A549 (cell line): ENCODE data around the gene GRK2. TPM values are rescaled to one million over a fixed set of nuclear protein-coding genes. Genes with fewer than 3 reads are reported as not detected.
A peak's percentile ranks its signal among the peaks of the same experiment; 100 is the strongest.

ENCODE experiments used
- ATAC-seq, 2 experiments: fragments of 200-7000 bp in 1 of 2; fragments of >200 bp in 1 of 2; cut with Nextera tagmentation in 1 of 2; cut with Tn5 transposase in 1 of 2; 3 replicates each; pipeline versions ENCODE4 v1.8.0 to v1.9.1; 2018 to 2020; ENCODE audit warnings: mild to moderate bottlenecking in 1 of 2, moderate library complexity in 1 of 2
- CTCF ChIA-PET: fragments of 300-600 bp; sonication (Branson Sonifier 250); formaldehyde crosslinking; extraction: SDS; loops from one replicate; lab custom pipeline; 2021; ENCODE audit warnings: antibody characterized with exemption, inconsistent platforms; lab: Yijun Ruan, JAX
- POLR2A ChIA-PET: fragments of 350-600 bp; formaldehyde crosslinking; extraction: SDS; loops from one replicate; lab custom pipeline; 2021; ENCODE audit warnings: antibody characterized with exemption, inconsistent platforms; lab: Yijun Ruan, JAX
- DNase-seq, 2 experiments: peaks; one replicate each; pipeline versions ENCODE4 v3.0.0 to v3.0.0-alpha.2; 2011 to 2016; ENCODE audit warnings: low read depth in 1 of 2, low spot score in 1 of 2
- FAIRE-seq: peaks from 2 replicates; lab custom pipeline; 2011; peaks lifted over from hg19 to GRCh38; lab: Jason Lieb, UNC
- H3K27ac ChIP-seq, 2 experiments: fragments of >200 bp; sonication (Bioruptor Twin); formaldehyde crosslinking; 3 replicates each; pipeline ENCODE4 v1.5.1; 2016 to 2017
- H3K4me1 ChIP-seq: fragments of >200 bp; sonication (Bioruptor Twin); formaldehyde crosslinking; 3 replicates; pipeline ENCODE4 v1.6.1; 2016
- H3K4me2 ChIP-seq: fragments of >200 bp; sonication (Bioruptor Twin); formaldehyde crosslinking; 3 replicates; pipeline ENCODE4 v1.6.1; 2016
- H3K4me3 ChIP-seq: fragments of >200 bp; sonication (Bioruptor Twin); formaldehyde crosslinking; 3 replicates; pipeline ENCODE4 v1.5.1; 2016
- H3K9me3 ChIP-seq: fragments of >200 bp; sonication (Bioruptor Twin); formaldehyde crosslinking; 3 replicates; pipeline ENCODE4 v1.6.1; 2016
- ATOH8 ChIP-seq: fragments of 250-450 bp; sonication (Bioruptor Pico); IDR thresholded peaks from 2 replicates; pipeline ENCODE4 v1.5.0; 2020; ENCODE audit warnings: low read depth, mild to moderate bottlenecking, moderate library complexity
- CBX2 ChIP-seq: fragments of 200-600 bp; sonication (generic); IDR thresholded peaks from 2 replicates; pipeline ENCODE4 v1.6.1; 2016; ENCODE audit warnings: low read depth, mild to moderate bottlenecking, borderline replicate concordance
- CBX8 ChIP-seq: fragments of 200-600 bp; sonication (generic); IDR thresholded peaks from 2 replicates; pipeline ENCODE4 v1.6.1; 2016
- CEBPB ChIP-seq, 2 experiments: fragments of >200 bp in 1 of 2; sonication (Bioruptor Twin) in 1 of 2; formaldehyde crosslinking in 1 of 2; IDR thresholded peaks; 2 replicates each; pipeline ENCODE4 v1.6.1; 2012 to 2016
- EHMT2 ChIP-seq: fragments of 200-600 bp; sonication (generic); IDR thresholded peaks from 2 replicates; pipeline ENCODE4 v1.6.1; 2016; ENCODE audit warnings: antibody characterized with exemption, low read depth, mild to moderate bottlenecking, moderate library complexity
- ELK1 ChIP-seq: fragments of 150-350 bp; IDR thresholded peaks from 2 replicates; pipeline ENCODE4 v1.6.1; 2014; ENCODE audit warnings: low read depth, mild to moderate bottlenecking, low read length
- EP300 ChIP-seq, 2 experiments: fragments of >200 bp; sonication (Bioruptor Twin); formaldehyde crosslinking; IDR thresholded peaks; 2 replicates in 1 of 2; 3 replicates in 1 of 2; pipeline ENCODE4 v1.6.1; 2016 to 2017
- FOSL2 ChIP-seq, 2 experiments: fragments of 450-650 bp in 1 of 2; fragments of >200 bp in 1 of 2; sonication (Bioruptor Twin) in 1 of 2; formaldehyde crosslinking; IDR thresholded peaks; 2 replicates each; pipeline versions ENCODE4 v1.5.0 to v1.6.1; 2016 to 2020; ENCODE audit warnings: mild to moderate bottlenecking in 1 of 2, moderate library complexity in 1 of 2
- FOXS1 ChIP-seq: fragments of 250-450 bp; sonication (Bioruptor Pico); IDR thresholded peaks from 2 replicates; pipeline ENCODE4 v1.5.0; 2020; ENCODE audit warnings: mild to moderate bottlenecking, moderate library complexity
- GATA3 ChIP-seq: IDR thresholded peaks from 2 replicates; pipeline ENCODE4 v1.6.1; 2012; ENCODE audit warnings: borderline replicate concordance
- MAFK ChIP-seq: fragments of 450-650 bp; IDR thresholded peaks from 2 replicates; pipeline ENCODE4 v1.6.1; 2014; ENCODE audit not compliant: partially characterized antibody
- MAZ ChIP-seq: fragments of 150-350 bp; IDR thresholded peaks from 2 replicates; pipeline ENCODE4 v1.6.1; 2014; ENCODE audit warnings: antibody characterized with exemption, low read depth, low read length, borderline replicate concordance
- NFE2L2 ChIP-seq: fragments of 150-350 bp; conservative IDR thresholded peaks from 2 replicates; pipeline ENCODE4 v1.6.1; 2014; ENCODE audit warnings: low read length
- PHF8 ChIP-seq: fragments of 200-600 bp; sonication (generic); IDR thresholded peaks from 2 replicates; pipeline ENCODE4 v1.6.1; 2016; ENCODE audit warnings: low read depth, mild to moderate bottlenecking, antibody characterized with exemption, moderate library complexity, borderline replicate concordance
- RAD21 ChIP-seq, 2 experiments: fragments of >200 bp in 1 of 2; sonication (Bioruptor Twin) in 1 of 2; formaldehyde crosslinking in 1 of 2; IDR thresholded peaks in 1 of 2; conservative IDR thresholded peaks in 1 of 2; 2 replicates in 1 of 2; 3 replicates in 1 of 2; pipeline ENCODE4 v1.6.1; 2012 to 2018; ENCODE audit warnings: inconsistent platforms in 1 of 2
- RCOR1 ChIP-seq: fragments of 150-350 bp; IDR thresholded peaks from 2 replicates; pipeline ENCODE4 v1.6.1; 2014; ENCODE audit warnings: antibody characterized with exemption, low read length, low read depth
- REST ChIP-seq: fragments of 200-600 bp; sonication (generic); IDR thresholded peaks from 2 replicates; pipeline ENCODE4 v1.6.1; 2016; ENCODE audit warnings: antibody characterized with exemption, mild to moderate bottlenecking, moderate library complexity
- ZFP36 ChIP-seq: fragments of 450-650 bp; IDR thresholded peaks from 2 replicates; pipeline ENCODE4 v1.6.1; 2014; ENCODE audit warnings: borderline replicate concordance; ENCODE audit not compliant: partially characterized antibody
- ZSCAN20 ChIP-seq: fragments of 250-450 bp; sonication (Bioruptor Pico); IDR thresholded peaks from 2 replicates; pipeline ENCODE4 v1.8.0; 2022; ENCODE audit warnings: mild to moderate bottlenecking, moderate library complexity
- WGBS: methylation state at CpG from one replicate; pipeline ENCODE4 v1.1.6; 2017; ENCODE audit errors: missing lambda C conversion rate; 5-methylcytosine and 5-hydroxymethylcytosine counted together
- polyA plus RNA-seq, 4 experiments: library from polyadenylated mRNA; depleted of rRNA in 3 of 4; stranded (reverse); fragments of >200 nt; fragmentation: RNase III in 1 of 4; extraction: RNeasy Plus Mini Kit Qiagen cat#74134 plus additional on column Dnase treatment in 1 of 4; gene quantifications; 2 replicates in 3 of 4; 3 replicates in 1 of 4; pipeline ENCODE4 v1.2.3, GENCODE V29; 2011 to 2017

GRK2 gene
- polyA plus RNA-seq, 2 of the 4 experiments (the other 2 are of a cell fraction) = 20.5 to 29.7 TPM

- POLR2A ChIA-PET = interaction anchor here (0.8 kb wide), 1 partner anchor 16 kb away, joined by 3 read pairs; no protein-coding TSS in a partner anchor
- ATAC-seq (no peak), FAIRE-seq (no peak), DNase-seq (no peak)
- CTCF ChIA-PET = interaction anchor here (0.8 to 7.1 kb wide), 6 partner anchors 11 to 252 kb away, joined by 3 to 42 read pairs (median 6); no protein-coding TSS in a partner anchor
- Histone ChIP-seq H3K4me1 (peaks cover 22% of the 10 kb centered on the region; the same call in 2 of the 3 replicates), H3K4me2 (peak overlapping the region; percentile 94), H3K4me3 (peak overlapping the region; percentile 93), H3K9me3 (no peaks in the 10 kb centered on the region), H3K27ac (peak overlapping the region; percentile 93 to 94)
- TF ChIP-seq ATOH8 (CRISPR knock-in tag) = no peak
- no peak for TF ChIP-seq ZFP36
- TF ChIP-seq MAZ = no peak
- TF ChIP-seq MAFK = no peak
- TF ChIP-seq NFE2L2 = no peak
- no peak for TF ChIP-seq FOSL2 (IDR thresholded peaks at IDR 0.05)
- TF ChIP-seq FOSL2 (CRISPR knock-in tag; IDR thresholded peaks at IDR 0.05) = no peak
- TF ChIP-seq EHMT2 = no peak
- no peak for TF ChIP-seq RAD21 (conservative IDR thresholded peaks at IDR 0.05 in 1 of 2, IDR thresholded peaks at IDR 0.05 in 1 of 2)
- TF ChIP-seq CBX8 = no peak
- no peak for TF ChIP-seq EP300 (IDR thresholded peaks at IDR 0.05)
- no peak for TF ChIP-seq RCOR1
- no peak for TF ChIP-seq GATA3
- no peak for TF ChIP-seq PHF8
- no peak for TF ChIP-seq ZSCAN20 (CRISPR knock-in tag)
- TF ChIP-seq CBX2 = no peak
- TF ChIP-seq REST = no peak
- TF ChIP-seq FOXS1 (CRISPR knock-in tag) = no peak
- WGBS = 85% methylated on average over 13 of the region's 14 CpGs
Measured at GRCh38 chr11:67304511-67305113, 38.3 kb downstream of the GRK2 start.

- Histone ChIP-seq H3K4me3 (no peak overlapping the region), H3K27ac (no peak overlapping the region), H3K4me2 (no peak overlapping the region), H3K4me1 (peaks cover 22% of the 10 kb centered on the region; the same call in 2 of the 3 replicates), H3K9me3 (no peaks in the 10 kb centered on the region)
- FAIRE-seq (no peak), ATAC-seq (no peak), DNase-seq (no peak)
- no peak for TF ChIP-seq ELK1
- no peak for TF ChIP-seq CEBPB (IDR thresholded peaks at IDR 0.05)
- no peak for TF ChIP-seq MAZ
- WGBS = 92% methylated on average over 19 of the region's 19 CpGs
- CTCF ChIA-PET = interaction anchor here (0.6 to 3.6 kb wide), 7 partner anchors 11 to 44 kb away, joined by 3 to 33 read pairs (median 3); no protein-coding TSS in a partner anchor
- POLR2A ChIA-PET = no interaction called here
Measured at GRCh38 chr11:67306769-67307544, 40.7 kb downstream of the GRK2 start.
